Chondrocyte (in vitro differentiated cells): ENCODE measurements around the gene XAB2. TPM values are rescaled to one million over a fixed set of nuclear protein-coding genes. Genes with fewer than 3 reads are reported as not detected.

Experiments
- DNase-seq: peaks from one replicate; pipeline ENCODE4 v3.0.0; 2021; ENCODE audit warnings: mixed read lengths, low spot score
- H3K27ac Mint-ChIP-seq: one replicate; pipeline ENCODE4 v1.8.0; 2021; ENCODE audit warnings: mild to moderate bottlenecking, moderate library complexity, mixed read lengths; ENCODE audit not compliant: unreplicated experiment
- H3K27me3 Mint-ChIP-seq: 2 replicates; pipeline ENCODE4 v1.8.0; 2021; ENCODE audit warnings: low read depth, mixed read lengths
- H3K36me3 Mint-ChIP-seq: 2 replicates; pipeline ENCODE4 v1.8.0; 2021; ENCODE audit warnings: low read depth, mixed read lengths
- H3K4me1 Mint-ChIP-seq: 2 replicates; pipeline ENCODE4 v1.8.0; 2021; ENCODE audit warnings: low read depth, mild to moderate bottlenecking, mixed read lengths
- H3K4me3 Mint-ChIP-seq: one replicate; pipeline ENCODE4 v1.8.0; 2021; ENCODE audit warnings: mild to moderate bottlenecking, moderate library complexity, mixed read lengths; ENCODE audit not compliant: unreplicated experiment
- H3K9me3 Mint-ChIP-seq: 2 replicates; pipeline ENCODE4 v1.8.0; 2021; ENCODE audit warnings: low read depth, mixed read lengths
- total RNA-seq: library from RNA; stranded (reverse); gene quantifications from 3 replicates; pipeline ENCODE4 v1.2.1, GENCODE V29; 2021
- TF ChIP-seq, protein P1 (sequence below): fragments of 200-600 bp; sonication (generic); IDR thresholded peaks from 2 replicates; pipeline ENCODE4 v1.5.0; 2021; ENCODE audit warnings: antibody characterized with exemption, mild to moderate bottlenecking, moderate library complexity

Gene XAB2
- total RNA-seq, 1 donor from 2014 or later: 27.4 TPM

DNA sequence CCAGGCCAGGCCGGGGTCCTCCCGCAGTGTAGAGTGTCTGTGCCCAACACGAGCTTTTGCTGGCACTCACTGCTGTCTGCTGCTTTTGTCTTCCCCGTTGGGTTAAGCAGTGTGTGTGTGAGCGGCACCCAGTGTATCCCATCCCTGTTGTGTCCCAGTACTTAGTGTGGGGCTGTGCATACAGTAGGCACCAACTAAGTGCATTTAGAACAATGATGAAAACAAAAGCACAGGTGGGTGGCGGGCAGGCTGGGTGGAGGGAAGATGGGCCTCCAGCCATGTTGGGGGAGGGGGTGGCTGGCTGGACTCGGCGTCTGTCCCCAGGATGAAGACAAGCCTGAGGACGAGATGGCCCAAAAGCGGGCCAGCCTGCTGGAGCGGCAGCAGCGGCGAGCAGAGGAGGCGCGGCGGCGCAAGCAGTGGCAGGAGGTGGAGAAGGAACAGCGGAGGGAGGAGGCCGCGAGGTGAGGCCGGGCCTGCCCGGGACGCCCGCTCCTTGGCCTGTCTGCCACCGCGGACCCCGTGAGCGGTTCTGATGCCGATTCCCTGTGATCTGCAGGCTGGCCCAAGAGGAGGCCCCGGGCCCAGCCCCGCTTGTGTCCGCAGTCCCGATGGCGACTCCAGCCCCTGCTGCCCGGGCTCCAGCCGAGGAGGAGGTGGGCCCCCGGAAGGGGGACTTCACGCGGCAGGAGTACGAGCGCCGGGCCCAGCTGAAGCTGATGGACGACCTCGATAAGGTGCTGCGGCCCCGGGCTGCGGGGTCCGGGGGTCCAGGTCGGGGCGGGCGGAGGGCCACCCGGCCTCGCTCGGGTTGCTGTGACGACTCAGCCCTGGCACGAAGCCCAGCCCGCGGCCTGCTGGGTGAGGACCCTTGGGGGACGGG is 14.2 kb downstream of the XAB2 start:
- Mint-ChIP-seq H3K27ac (no peak overlapping the region), H3K4me1 (no peaks in the 10 kb centered on the region), H3K36me3 (no peaks in the 10 kb centered on the region), H3K4me3 (no peak overlapping the region), H3K27me3 (no peaks in the 10 kb centered on the region), H3K9me3 (no peaks in the 10 kb centered on the region)
- TF ChIP-seq, protein P1, sequence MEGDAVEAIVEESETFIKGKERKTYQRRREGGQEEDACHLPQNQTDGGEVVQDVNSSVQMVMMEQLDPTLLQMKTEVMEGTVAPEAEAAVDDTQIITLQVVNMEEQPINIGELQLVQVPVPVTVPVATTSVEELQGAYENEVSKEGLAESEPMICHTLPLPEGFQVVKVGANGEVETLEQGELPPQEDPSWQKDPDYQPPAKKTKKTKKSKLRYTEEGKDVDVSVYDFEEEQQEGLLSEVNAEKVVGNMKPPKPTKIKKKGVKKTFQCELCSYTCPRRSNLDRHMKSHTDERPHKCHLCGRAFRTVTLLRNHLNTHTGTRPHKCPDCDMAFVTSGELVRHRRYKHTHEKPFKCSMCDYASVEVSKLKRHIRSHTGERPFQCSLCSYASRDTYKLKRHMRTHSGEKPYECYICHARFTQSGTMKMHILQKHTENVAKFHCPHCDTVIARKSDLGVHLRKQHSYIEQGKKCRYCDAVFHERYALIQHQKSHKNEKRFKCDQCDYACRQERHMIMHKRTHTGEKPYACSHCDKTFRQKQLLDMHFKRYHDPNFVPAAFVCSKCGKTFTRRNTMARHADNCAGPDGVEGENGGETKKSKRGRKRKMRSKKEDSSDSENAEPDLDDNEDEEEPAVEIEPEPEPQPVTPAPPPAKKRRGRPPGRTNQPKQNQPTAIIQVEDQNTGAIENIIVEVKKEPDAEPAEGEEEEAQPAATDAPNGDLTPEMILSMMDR: no peak
- DNase-seq: no peak

DNA sequence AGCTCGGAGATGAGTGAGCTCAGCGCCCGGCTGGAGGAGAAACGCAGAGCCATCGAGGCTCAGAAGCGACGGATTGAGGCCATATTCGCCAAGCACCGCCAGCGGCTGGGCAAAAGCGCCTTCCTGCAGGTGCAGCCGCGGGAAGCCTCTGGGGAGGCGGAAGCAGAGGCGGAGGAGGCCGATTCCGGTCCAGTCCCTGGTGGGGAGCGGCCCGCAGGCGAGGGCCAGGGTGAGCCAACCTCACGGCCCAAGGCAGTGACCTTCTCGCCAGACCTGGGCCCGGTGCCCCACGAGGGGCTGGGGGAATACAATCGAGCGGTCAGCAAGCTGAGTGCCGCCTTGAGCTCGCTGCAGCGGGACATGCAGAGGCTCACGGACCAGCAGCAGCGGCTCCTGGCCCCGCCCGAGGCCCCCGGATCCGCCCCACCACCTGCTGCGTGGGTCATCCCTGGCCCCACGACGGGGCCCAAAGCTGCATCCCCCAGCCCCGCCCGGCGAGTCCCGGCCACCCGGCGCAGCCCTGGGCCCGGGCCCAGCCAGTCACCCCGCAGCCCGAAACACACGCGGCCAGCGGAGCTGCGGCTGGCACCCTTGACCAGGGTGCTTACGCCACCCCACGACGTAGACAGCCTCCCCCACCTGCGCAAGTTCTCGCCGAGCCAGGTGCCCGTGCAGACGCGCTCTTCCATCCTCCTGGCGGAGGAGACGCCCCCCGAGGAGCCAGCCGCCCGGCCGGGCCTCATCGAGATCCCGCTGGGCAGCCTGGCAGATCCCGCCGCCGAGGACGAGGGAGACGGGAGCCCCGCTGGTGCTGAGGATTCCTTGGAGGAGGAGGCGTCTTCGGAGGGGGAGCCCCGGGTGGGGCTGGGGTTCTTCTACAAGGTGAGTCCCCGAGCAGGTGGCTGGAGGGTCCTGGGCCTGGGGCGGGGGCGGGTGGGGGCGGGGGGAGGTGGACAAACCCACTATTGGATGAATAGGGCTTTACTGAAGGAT is 16.8 kb downstream of the XAB2 start:
- TF ChIP-seq, protein P1: no peak
- H3K36me3 Mint-ChIP-seq: no peaks in the 10 kb centered on the region
- no peak overlapping the region for H3K4me3 Mint-ChIP-seq
- H3K9me3 Mint-ChIP-seq: no peaks in the 10 kb centered on the region
- H3K4me1 Mint-ChIP-seq: no peaks in the 10 kb centered on the region
- H3K27ac Mint-ChIP-seq: no peak overlapping the region
- no peaks in the 10 kb centered on the region for H3K27me3 Mint-ChIP-seq
- no peak for DNase-seq

DNA sequence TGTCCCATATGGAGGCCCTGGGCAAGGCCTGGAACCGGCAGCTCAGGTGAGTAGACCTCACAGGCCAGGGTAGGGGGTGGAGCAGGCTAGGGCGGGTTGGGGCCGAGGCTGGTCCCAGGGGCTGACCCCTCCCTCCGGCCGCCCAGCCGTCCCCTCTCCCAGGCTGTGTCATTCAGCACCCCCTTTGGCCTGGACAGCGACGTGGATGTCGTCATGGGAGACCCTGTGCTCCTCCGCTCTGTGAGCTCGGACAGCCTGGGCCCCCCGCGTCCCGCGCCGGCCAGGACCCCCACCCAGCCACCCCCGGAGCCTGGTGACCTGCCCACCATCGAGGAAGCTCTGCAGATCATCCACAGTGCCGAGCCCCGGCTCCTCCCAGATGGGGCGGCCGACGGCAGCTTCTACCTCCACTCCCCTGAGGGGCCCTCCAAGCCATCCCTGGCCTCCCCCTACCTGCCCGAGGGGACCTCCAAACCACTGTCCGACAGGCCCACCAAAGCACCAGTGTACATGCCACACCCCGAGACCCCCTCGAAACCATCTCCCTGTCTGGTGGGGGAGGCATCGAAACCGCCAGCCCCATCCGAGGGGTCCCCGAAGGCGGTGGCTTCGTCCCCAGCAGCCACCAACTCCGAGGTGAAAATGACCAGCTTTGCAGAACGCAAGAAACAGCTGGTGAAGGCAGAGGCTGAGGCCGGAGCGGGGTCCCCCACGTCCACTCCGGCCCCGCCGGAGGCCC is 17.6 kb downstream of the XAB2 start:
- no peaks in the 10 kb centered on the region for H3K36me3 Mint-ChIP-seq
- no peak overlapping the region for H3K27ac Mint-ChIP-seq
- H3K4me1 Mint-ChIP-seq: no peaks in the 10 kb centered on the region
- TF ChIP-seq, protein P1: no peak
- H3K9me3 Mint-ChIP-seq: no peaks in the 10 kb centered on the region
- no peak overlapping the region for H3K4me3 Mint-ChIP-seq
- peaks cover under 1% of the 10 kb centered on the region for H3K27me3 Mint-ChIP-seq
- no peak for DNase-seq

- no peaks in the 10 kb centered on the region for H3K36me3 Mint-ChIP-seq
- no peaks in the 10 kb centered on the region for H3K9me3 Mint-ChIP-seq
Observed at GRCh38 chr19:7610491-7611240, 18.7 kb downstream of the XAB2 start.

More at GRCh38 chr19:7610491-7611240, 18.7 kb downstream of the XAB2 start:
- TF ChIP-seq, protein P1: no peak
- no peaks in the 10 kb centered on the region for H3K4me1 Mint-ChIP-seq
- DNase-seq: no peak
- no peak overlapping the region for H3K27ac Mint-ChIP-seq
- peaks cover 2% of the 10 kb centered on the region for H3K27me3 Mint-ChIP-seq
- H3K4me3 Mint-ChIP-seq: no peak overlapping the region
